Measurements from ENCODE around the gene FRMD8.

DNA sequence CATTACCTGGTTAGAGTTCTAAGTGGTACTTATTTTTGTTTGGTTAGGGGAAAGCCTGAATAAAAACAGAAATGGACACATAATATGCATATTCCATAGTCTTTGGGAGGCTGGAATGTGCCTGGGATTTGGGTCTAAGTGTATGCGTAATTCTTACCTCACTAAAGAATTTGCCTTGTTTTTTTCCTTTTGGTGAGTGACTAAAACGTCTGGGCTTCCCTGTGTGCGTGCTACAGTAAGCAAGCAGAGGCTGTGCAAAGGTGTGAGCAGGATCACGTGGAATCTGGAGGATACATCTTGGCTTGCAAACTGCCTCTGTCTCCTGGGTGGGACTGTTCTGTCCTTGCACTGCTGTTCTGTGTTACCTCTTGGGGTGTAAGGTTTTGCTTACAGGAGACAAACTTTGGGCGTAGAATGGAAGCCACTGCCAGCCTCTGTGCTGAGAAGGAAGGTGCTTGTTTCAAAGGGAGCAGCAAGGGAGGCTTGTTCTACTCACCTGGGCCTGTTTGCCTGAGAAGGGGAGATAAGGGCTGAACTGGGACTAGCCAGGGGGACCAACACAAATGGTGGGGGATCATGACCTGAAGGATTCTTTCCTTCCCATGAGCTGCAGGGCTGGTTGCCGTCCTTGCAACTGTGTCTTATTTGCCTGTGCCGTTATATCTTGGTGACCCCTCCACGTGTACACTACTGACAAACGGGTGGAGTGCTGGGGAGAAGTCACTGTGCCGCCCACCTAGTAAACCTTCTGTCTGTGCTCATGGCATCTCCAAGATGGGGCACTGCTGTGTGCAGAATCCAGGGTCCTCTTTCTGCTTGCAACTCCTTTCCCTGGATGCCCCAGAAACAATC lies 40.6 kb downstream of the FRMD8 start:
- TF ChIP-seq, protein P1, sequence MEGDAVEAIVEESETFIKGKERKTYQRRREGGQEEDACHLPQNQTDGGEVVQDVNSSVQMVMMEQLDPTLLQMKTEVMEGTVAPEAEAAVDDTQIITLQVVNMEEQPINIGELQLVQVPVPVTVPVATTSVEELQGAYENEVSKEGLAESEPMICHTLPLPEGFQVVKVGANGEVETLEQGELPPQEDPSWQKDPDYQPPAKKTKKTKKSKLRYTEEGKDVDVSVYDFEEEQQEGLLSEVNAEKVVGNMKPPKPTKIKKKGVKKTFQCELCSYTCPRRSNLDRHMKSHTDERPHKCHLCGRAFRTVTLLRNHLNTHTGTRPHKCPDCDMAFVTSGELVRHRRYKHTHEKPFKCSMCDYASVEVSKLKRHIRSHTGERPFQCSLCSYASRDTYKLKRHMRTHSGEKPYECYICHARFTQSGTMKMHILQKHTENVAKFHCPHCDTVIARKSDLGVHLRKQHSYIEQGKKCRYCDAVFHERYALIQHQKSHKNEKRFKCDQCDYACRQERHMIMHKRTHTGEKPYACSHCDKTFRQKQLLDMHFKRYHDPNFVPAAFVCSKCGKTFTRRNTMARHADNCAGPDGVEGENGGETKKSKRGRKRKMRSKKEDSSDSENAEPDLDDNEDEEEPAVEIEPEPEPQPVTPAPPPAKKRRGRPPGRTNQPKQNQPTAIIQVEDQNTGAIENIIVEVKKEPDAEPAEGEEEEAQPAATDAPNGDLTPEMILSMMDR (conservative IDR thresholded peaks at IDR 0.05; ENCODE audit: low read depth in 2 of 2) = no peak
- TF ChIP-seq, protein P2, sequence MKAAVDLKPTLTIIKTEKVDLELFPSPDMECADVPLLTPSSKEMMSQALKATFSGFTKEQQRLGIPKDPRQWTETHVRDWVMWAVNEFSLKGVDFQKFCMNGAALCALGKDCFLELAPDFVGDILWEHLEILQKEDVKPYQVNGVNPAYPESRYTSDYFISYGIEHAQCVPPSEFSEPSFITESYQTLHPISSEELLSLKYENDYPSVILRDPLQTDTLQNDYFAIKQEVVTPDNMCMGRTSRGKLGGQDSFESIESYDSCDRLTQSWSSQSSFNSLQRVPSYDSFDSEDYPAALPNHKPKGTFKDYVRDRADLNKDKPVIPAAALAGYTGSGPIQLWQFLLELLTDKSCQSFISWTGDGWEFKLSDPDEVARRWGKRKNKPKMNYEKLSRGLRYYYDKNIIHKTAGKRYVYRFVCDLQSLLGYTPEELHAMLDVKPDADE (IDR thresholded peaks at IDR 0.05) = no peak
- no peak for TF ChIP-seq EZH2 (IDR thresholded peaks at IDR 0.05; ENCODE audit: low read depth, unreplicated experiment)
- TF ChIP-seq, protein P3, sequence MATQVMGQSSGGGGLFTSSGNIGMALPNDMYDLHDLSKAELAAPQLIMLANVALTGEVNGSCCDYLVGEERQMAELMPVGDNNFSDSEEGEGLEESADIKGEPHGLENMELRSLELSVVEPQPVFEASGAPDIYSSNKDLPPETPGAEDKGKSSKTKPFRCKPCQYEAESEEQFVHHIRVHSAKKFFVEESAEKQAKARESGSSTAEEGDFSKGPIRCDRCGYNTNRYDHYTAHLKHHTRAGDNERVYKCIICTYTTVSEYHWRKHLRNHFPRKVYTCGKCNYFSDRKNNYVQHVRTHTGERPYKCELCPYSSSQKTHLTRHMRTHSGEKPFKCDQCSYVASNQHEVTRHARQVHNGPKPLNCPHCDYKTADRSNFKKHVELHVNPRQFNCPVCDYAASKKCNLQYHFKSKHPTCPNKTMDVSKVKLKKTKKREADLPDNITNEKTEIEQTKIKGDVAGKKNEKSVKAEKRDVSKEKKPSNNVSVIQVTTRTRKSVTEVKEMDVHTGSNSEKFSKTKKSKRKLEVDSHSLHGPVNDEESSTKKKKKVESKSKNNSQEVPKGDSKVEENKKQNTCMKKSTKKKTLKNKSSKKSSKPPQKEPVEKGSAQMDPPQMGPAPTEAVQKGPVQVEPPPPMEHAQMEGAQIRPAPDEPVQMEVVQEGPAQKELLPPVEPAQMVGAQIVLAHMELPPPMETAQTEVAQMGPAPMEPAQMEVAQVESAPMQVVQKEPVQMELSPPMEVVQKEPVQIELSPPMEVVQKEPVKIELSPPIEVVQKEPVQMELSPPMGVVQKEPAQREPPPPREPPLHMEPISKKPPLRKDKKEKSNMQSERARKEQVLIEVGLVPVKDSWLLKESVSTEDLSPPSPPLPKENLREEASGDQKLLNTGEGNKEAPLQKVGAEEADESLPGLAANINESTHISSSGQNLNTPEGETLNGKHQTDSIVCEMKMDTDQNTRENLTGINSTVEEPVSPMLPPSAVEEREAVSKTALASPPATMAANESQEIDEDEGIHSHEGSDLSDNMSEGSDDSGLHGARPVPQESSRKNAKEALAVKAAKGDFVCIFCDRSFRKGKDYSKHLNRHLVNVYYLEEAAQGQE (IDR thresholded peaks at IDR 0.05; ENCODE audit: unreplicated experiment) = no peak
- 0 out of 2 replicates have a peak, but pooled peaks have one; percentile 25 for TF ChIP-seq POLR2AphosphoS5 (IDR thresholded peaks at IDR 0.05; ENCODE audit: low read depth)
- no peak for TF ChIP-seq ZNF331 (CRISPR knock-in tag; IDR thresholded peaks at IDR 0.05; ENCODE audit: low read depth)
- TF ChIP-seq, protein P4, sequence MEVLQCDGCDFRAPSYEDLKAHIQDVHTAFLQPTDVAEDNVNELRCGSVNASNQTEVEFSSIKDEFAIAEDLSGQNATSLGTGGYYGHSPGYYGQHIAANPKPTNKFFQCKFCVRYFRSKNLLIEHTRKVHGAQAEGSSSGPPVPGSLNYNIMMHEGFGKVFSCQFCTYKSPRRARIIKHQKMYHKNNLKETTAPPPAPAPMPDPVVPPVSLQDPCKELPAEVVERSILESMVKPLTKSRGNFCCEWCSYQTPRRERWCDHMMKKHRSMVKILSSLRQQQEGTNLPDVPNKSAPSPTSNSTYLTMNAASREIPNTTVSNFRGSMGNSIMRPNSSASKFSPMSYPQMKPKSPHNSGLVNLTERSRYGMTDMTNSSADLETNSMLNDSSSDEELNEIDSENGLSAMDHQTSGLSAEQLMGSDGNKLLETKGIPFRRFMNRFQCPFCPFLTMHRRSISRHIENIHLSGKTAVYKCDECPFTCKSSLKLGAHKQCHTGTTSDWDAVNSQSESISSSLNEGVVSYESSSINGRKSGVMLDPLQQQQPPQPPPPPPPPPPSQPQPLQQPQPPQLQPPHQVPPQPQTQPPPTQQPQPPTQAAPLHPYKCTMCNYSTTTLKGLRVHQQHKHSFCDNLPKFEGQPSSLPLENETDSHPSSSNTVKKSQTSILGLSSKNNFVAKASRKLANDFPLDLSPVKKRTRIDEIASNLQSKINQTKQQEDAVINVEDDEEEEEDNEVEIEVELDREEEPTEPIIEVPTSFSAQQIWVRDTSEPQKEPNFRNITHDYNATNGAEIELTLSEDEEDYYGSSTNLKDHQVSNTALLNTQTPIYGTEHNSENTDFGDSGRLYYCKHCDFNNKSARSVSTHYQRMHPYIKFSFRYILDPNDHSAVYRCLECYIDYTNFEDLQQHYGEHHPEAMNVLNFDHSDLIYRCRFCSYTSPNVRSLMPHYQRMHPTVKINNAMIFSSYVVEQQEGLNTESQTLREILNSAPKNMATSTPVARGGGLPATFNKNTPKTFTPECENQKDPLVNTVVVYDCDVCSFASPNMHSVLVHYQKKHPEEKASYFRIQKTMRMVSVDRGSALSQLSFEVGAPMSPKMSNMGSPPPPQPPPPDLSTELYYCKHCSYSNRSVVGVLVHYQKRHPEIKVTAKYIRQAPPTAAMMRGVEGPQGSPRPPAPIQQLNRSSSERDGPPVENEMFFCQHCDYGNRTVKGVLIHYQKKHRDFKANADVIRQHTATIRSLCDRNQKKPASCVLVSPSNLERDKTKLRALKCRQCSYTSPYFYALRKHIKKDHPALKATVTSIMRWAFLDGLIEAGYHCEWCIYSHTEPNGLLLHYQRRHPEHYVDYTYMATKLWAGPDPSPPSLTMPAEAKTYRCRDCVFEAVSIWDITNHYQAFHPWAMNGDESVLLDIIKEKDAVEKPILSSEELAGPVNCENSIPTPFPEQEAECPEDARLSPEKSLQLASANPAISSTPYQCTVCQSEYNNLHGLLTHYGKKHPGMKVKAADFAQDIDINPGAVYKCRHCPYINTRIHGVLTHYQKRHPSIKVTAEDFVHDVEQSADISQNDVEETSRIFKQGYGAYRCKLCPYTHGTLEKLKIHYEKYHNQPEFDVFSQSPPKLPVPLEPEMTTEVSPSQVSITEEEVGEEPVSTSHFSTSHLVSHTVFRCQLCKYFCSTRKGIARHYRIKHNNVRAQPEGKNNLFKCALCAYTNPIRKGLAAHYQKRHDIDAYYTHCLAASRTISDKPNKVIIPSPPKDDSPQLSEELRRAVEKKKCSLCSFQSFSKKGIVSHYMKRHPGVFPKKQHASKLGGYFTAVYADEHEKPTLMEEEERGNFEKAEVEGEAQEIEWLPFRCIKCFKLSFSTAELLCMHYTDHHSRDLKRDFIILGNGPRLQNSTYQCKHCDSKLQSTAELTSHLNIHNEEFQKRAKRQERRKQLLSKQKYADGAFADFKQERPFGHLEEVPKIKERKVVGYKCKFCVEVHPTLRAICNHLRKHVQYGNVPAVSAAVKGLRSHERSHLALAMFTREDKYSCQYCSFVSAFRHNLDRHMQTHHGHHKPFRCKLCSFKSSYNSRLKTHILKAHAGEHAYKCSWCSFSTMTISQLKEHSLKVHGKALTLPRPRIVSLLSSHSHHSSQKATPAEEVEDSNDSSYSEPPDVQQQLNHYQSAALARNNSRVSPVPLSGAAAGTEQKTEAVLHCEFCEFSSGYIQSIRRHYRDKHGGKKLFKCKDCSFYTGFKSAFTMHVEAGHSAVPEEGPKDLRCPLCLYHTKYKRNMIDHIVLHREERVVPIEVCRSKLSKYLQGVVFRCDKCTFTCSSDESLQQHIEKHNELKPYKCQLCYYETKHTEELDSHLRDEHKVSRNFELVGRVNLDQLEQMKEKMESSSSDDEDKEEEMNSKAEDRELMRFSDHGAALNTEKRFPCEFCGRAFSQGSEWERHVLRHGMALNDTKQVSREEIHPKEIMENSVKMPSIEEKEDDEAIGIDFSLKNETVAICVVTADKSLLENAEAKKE (CRISPR knock-in tag; IDR thresholded peaks at IDR 0.05) = no peak
- TF ChIP-seq EZH2phosphoT487 (IDR thresholded peaks at IDR 0.05; ENCODE audit: unreplicated experiment) = no peak
- TF ChIP-seq ZNF114 (CRISPR knock-in tag; IDR thresholded peaks at IDR 0.05) = no peak
- TF ChIP-seq JUNB (IDR thresholded peaks at IDR 0.05; ENCODE audit: unreplicated experiment) = no peak
